ENCODE results near the gene NRXN3.
A peak's percentile ranks its signal among the peaks of the same experiment; 100 is the strongest.
"Not testable (repeated sequence)": the region's sequence is repeated elsewhere in the genome, so short reads cannot be mapped to it uniquely, and the experiment has no call there.

The NRXN3 gene

GRCh38 chr14:78501909-78502308 is 331.7 kb downstream of the NRXN3 start:
- DNase-seq = no peak

- no peak for DNase-seq
Observed at GRCh38 chr14:78508023-78508422, 337.9 kb downstream of the NRXN3 start.

- no peak for DNase-seq
Observed at GRCh38 chr14:78509516-78509915, 339.3 kb downstream of the NRXN3 start.

- DNase-seq = no peak
Observed at GRCh38 chr14:78512021-78512420, 341.8 kb downstream of the NRXN3 start.

GRCh38 chr14:78519863-78520262 is 349.7 kb downstream of the NRXN3 start:
- peak; percentile 39 for DNase-seq

GRCh38 chr14:78524196-78524595 is 354.0 kb downstream of the NRXN3 start:
- DNase-seq = no peak

- no peak for DNase-seq
Observed at GRCh38 chr14:78524766-78525165, 354.6 kb downstream of the NRXN3 start.

- peak; percentile 26 for DNase-seq
Observed at GRCh38 chr14:78530078-78530477, 359.9 kb downstream of the NRXN3 start.

GRCh38 chr14:78534141-78534540 is 364.0 kb downstream of the NRXN3 start:
- no peak for DNase-seq

GRCh38 chr14:78535041-78535440 is 364.9 kb downstream of the NRXN3 start:
- DNase-seq = no peak

- DNase-seq = not testable (repeated sequence)
Observed at GRCh38 chr14:78541788-78542187, 371.6 kb downstream of the NRXN3 start.

- DNase-seq = no peak
Observed at GRCh38 chr14:78543433-78543832, 373.3 kb downstream of the NRXN3 start.

- DNase-seq = no peak
Observed at GRCh38 chr14:78561074-78561473, 390.9 kb downstream of the NRXN3 start.

- DNase-seq = peak; percentile 82
Observed at GRCh38 chr14:78566026-78566858, 396.1 kb downstream of the NRXN3 start.

- no peak for DNase-seq
Observed at GRCh38 chr14:78566859-78567172, 396.6 kb downstream of the NRXN3 start.

GRCh38 chr14:78567343-78567742 is 397.2 kb downstream of the NRXN3 start:
- DNase-seq = no peak

GRCh38 chr14:78573736-78574135 is 403.6 kb downstream of the NRXN3 start:
- not testable (repeated sequence) for DNase-seq

- no peak for DNase-seq
Observed at GRCh38 chr14:78576437-78577166, 406.4 kb downstream of the NRXN3 start.

- DNase-seq = no peak
Observed at GRCh38 chr14:78581229-78581628, 411.1 kb downstream of the NRXN3 start.

- DNase-seq = no peak
Observed at GRCh38 chr14:78586681-78587080, 416.5 kb downstream of the NRXN3 start.

- DNase-seq = no peak
Observed at GRCh38 chr14:78588906-78589305, 418.7 kb downstream of the NRXN3 start.

- no peak for DNase-seq
Observed at GRCh38 chr14:78592616-78593219, 422.5 kb downstream of the NRXN3 start.

GRCh38 chr14:78593949-78594348 is 423.8 kb downstream of the NRXN3 start:
- no peak for DNase-seq

- DNase-seq = no peak
Observed at GRCh38 chr14:78595797-78596196, 425.6 kb downstream of the NRXN3 start.

All from stimulated activated CD8-positive, alpha-beta memory T cell treated with anti-CD3 and anti-CD28 coated beads, Interleukin-4, amount 100 ng/mL, for 48 hours (primary cell).